ENCODE results near the gene RUVBL1. TPM values are rescaled to one million over a fixed set of nuclear protein-coding genes. Genes with fewer than 3 reads are reported as not detected.

Gene RUVBL1
- total and polyA plus RNA-seq, 7 donors: 12.0 to 40.6 (median 17.1) TPM

DNA sequence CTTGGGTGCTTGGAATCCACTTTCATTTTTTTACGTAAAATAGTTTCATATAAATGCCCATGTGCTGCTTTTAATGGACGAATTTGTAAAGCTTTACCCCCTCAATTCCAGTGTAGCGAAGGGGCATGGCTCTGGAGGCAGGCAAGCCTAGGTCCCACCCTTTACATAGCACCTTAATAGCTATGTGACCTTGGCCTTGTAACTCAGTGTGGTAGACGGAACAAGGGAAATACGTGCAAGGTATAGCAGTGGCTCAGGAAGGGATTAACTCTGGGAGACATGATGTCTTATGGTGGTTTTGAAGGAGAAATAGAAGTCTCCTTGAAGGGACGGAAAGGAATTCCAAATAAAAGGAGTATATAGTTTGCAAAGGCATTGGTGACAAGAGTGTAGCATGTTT is 70.0 kb downstream of the RUVBL1 start:
- intact Hi-C loops (cut with DNase I): loop anchor here (5.0 to 10.0 kb wide), 3 partner anchors 139 to 1069 kb away; partner anchors contain the start of genes ABTB1, KBTBD12 and PLXNA1
- H3K9me3 ChIP-seq: no peaks in the 10 kb centered on the region
- TF ChIP-seq CTCF (IDR thresholded peaks at IDR 0.05): no peak
- no peak for TF ChIP-seq POLR2A (IDR thresholded peaks at IDR 0.05)
- no peak for TF ChIP-seq POLR2AphosphoS5 (IDR thresholded peaks at IDR 0.05)
- TF ChIP-seq EP300 (IDR thresholded peaks at IDR 0.05): no peak
- peaks cover 3 to 37% (median 13%) of the 10 kb centered on the region in 4 donors for H3K36me3 ChIP-seq
- WGBS, 2 donors: 41 to 74% methylated on average over 6 of the region's 6 CpGs
- peaks cover 0 to 45% (median 33%) of the 10 kb centered on the region in 4 donors for H3K4me1 ChIP-seq
- no peaks in the 10 kb centered on the region for H3K27me3 ChIP-seq
- peak overlapping the region in 1 of 4 donors; percentile 94 for H3K27ac ChIP-seq
- H3K4me3 ChIP-seq: peak overlapping the region; percentile 82 to 99 (median 98)
- DNase-seq: no peak

GRCh38 chr3:128052595-128053351 is 70.8 kb downstream of the RUVBL1 start:
- H3K27ac ChIP-seq: peak overlapping the region; percentile 94 to 97 (median 94)
- 1 to 2% methylated on average over 33 of the region's 33 CpGs for WGBS, 2 donors
- TF ChIP-seq POLR2A (IDR thresholded peaks at IDR 0.05) (no peak), EP300 (IDR thresholded peaks at IDR 0.05) (no peak), POLR2AphosphoS5 (IDR thresholded peaks at IDR 0.05) (no peak), CTCF (IDR thresholded peaks at IDR 0.05) (no peak)
- H3K4me3 ChIP-seq: peak overlapping the region; percentile 82 to 99 (median 98)
- H3K27me3 ChIP-seq: no peaks in the 10 kb centered on the region
- H3K4me1 ChIP-seq: peaks cover 0 to 45% (median 33%) of the 10 kb centered on the region in 4 donors
- peaks cover 3 to 28% (median 8%) of the 10 kb centered on the region in 4 donors for H3K36me3 ChIP-seq
- intact Hi-C loops (cut with DNase I): loop anchor here (5.0 to 10.0 kb wide), 3 partner anchors 138 to 1068 kb away; partner anchors contain the start of genes ABTB1, KBTBD12 and PLXNA1
- H3K9me3 ChIP-seq: no peaks in the 10 kb centered on the region
- no peak for DNase-seq

GRCh38 chr3:128051837-128052594 is 71.6 kb downstream of the RUVBL1 start, which contains the start of gene SEC61A1:
SEC61A1 (plus strand) TSS chr3:128052437; CDS start chr3:128052553, 116 bp downstream.
- Histone ChIP-seq H3K36me3 (peaks cover 3 to 22% (median 5%) of the 10 kb centered on the region in 4 donors), H3K9me3 (no peaks in the 10 kb centered on the region), H3K27ac (peak within 1 kb of the TSS; percentile 94 to 97 (median 94)), H3K4me1 (peaks cover 0 to 45% (median 33%) of the 10 kb centered on the region in 4 donors), H3K4me3 (peak within 1 kb of the TSS; percentile 82 to 99 (median 98)), H3K27me3 (no peaks in the 10 kb centered on the region)
- 0 to 1% methylated on average over 90 of the region's 90 CpGs for WGBS, 2 donors
- peak; percentile 54 to 91 (median 83) for TF ChIP-seq POLR2AphosphoS5 (IDR thresholded peaks at IDR 0.05)
- no peak for TF ChIP-seq CTCF (IDR thresholded peaks at IDR 0.05)
- peak; percentile 38 to 60 for TF ChIP-seq POLR2A (IDR thresholded peaks at IDR 0.05)
- peak in 1 of 4 donors; percentile 29 for TF ChIP-seq EP300 (IDR thresholded peaks at IDR 0.05)
- DNase-seq: peak; percentile 96
- intact Hi-C loops (cut with DNase I): loop anchor here (5.0 to 10.0 kb wide), 3 partner anchors 137 to 1067 kb away; partner anchors contain the start of genes ABTB1, KBTBD12 and PLXNA1

DNA sequence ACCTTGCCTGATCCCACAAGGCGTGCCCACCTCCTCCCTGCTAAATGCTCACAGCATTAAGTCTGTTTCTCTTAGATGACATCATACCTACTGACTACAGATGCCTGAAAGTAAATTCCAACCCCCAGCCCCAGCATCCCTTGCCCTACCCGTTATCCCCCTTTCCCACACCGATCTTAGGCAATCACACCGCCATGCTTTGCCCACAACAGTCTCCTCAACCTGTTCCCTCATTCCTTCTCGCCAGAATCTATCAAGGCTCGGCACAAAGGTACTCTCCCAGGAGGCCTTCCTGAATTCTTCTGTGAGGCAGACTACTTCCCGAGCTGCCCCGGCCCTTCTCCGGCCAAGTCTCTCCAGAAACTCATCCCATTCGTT is 72.2 kb downstream of the RUVBL1 start:
- 12 to 13% methylated on average over 10 of the region's 10 CpGs for WGBS, 2 donors
- DNase-seq: no peak
- H3K36me3 ChIP-seq: peaks cover 0 to 17% (median 4%) of the 10 kb centered on the region in 4 donors
- H3K27ac ChIP-seq: peak overlapping the region; percentile 94 to 97 (median 94)
- H3K27me3 ChIP-seq: no peaks in the 10 kb centered on the region
- intact Hi-C loops (cut with DNase I): loop anchor here (5.0 to 10.0 kb wide), 3 partner anchors 137 to 1067 kb away; partner anchors contain the start of genes ABTB1, KBTBD12 and PLXNA1
- no peaks in the 10 kb centered on the region for H3K9me3 ChIP-seq
- no peak for TF ChIP-seq POLR2AphosphoS5 (IDR thresholded peaks at IDR 0.05)
- TF ChIP-seq POLR2A (IDR thresholded peaks at IDR 0.05): no peak
- TF ChIP-seq CTCF (IDR thresholded peaks at IDR 0.05): no peak
- TF ChIP-seq EP300 (IDR thresholded peaks at IDR 0.05): no peak
- H3K4me3 ChIP-seq: peak overlapping the region; percentile 77 to 99 (median 89)
- peaks cover 0 to 45% (median 33%) of the 10 kb centered on the region in 4 donors for H3K4me1 ChIP-seq

Measured in sigmoid colon (tissue), 7 donors.